Karpas-422 (cell line): Measurements from ENCODE around the gene CCDC107. TPM values are rescaled to one million over a fixed set of nuclear protein-coding genes. Genes with fewer than 3 reads are reported as not detected.
A peak's percentile ranks its signal among the peaks of the same experiment; 100 is the strongest.
"Not testable (repeated sequence)": the region's sequence is repeated elsewhere in the genome, so short reads cannot be mapped to it uniquely, and the experiment has no call there.

ENCODE experiments used
- DNase-seq: peaks from one replicate; pipeline ENCODE4 v3.0.0-alpha.2; 2015
- H2AFZ ChIP-seq: fragments of 200-600 bp; sonication (generic); 2 replicates; pipeline ENCODE4 v1.6.1; 2014; ENCODE audit warnings: antibody characterized with exemption, low read length, mixed read lengths
- H3K27ac ChIP-seq: fragments of 200-600 bp; sonication (generic); 2 replicates; pipeline ENCODE4 v1.5.1; 2014; ENCODE audit warnings: mild to moderate bottlenecking, low read length, moderate library complexity
- H3K27me3 ChIP-seq: fragments of 200-600 bp; sonication (generic); 2 replicates; pipeline ENCODE4 v1.6.1; 2014; ENCODE audit warnings: low read length, mixed read lengths
- H3K36me3 ChIP-seq: fragments of 200-600 bp; sonication (generic); 2 replicates; pipeline ENCODE4 v1.6.1; 2014; ENCODE audit warnings: low read length, mixed read lengths; ENCODE audit not compliant: insufficient read depth
- H3K4me1 ChIP-seq: fragments of 200-600 bp; sonication (generic); 2 replicates; pipeline ENCODE4 v1.6.1; 2014; ENCODE audit warnings: mild to moderate bottlenecking, low read length, mixed read lengths
- H3K4me2 ChIP-seq: fragments of 200-600 bp; sonication (generic); 2 replicates; pipeline ENCODE4 v1.6.1; 2014; ENCODE audit warnings: low read length, low read depth, mild to moderate bottlenecking; ENCODE audit not compliant: poor library complexity, severe bottlenecking
- H3K4me3 ChIP-seq: fragments of 200-600 bp; sonication (generic); 2 replicates; pipeline ENCODE4 v1.5.1; 2014; ENCODE audit warnings: mild to moderate bottlenecking, antibody characterized with exemption, low read length, mixed read lengths
- H3K79me2 ChIP-seq: fragments of 200-600 bp; sonication (generic); 2 replicates; pipeline ENCODE4 v1.6.1; 2014; ENCODE audit warnings: mild to moderate bottlenecking, low read length, mixed read lengths
- H3K9ac ChIP-seq: fragments of 200-600 bp; sonication (generic); 2 replicates; pipeline ENCODE4 v1.6.0; 2014; ENCODE audit warnings: low read length
- H3K9me2 ChIP-seq: fragments of 200-600 bp; sonication (generic), shearing (Covaris generic); replicated peaks from 2 replicates; pipeline ENCODE4 v1.6.0; 2014; ENCODE audit warnings: mild to moderate bottlenecking, low read length, moderate library complexity; ENCODE audit not compliant: insufficient read depth
- H3K9me3 ChIP-seq: fragments of 300-700, 200-600 bp; sonication (generic); 2 replicates; pipeline ENCODE4 v1.6.1; 2014; ENCODE audit warnings: low read length, mixed read lengths
- H4K20me1 ChIP-seq: fragments of 200-600 bp; sonication (generic); 2 replicates; pipeline ENCODE4 v1.6.1; 2014; ENCODE audit warnings: mild to moderate bottlenecking, antibody characterized with exemption, low read length, low read depth; ENCODE audit not compliant: insufficient read depth
- total RNA-seq: library from RNA; depleted of rRNA; stranded (reverse); fragments of >200 nt; shearing (Covaris generic); gene quantifications from 2 replicates; pipeline ENCODE4 v1.2.3, GENCODE V29; 2014; ENCODE audit warnings: low replicate concordance

CCDC107 gene
- total RNA-seq, 1 experiment from 2014 or later = 13.2 TPM

GRCh38 chr9:35629597-35629996 is 28.5 kb upstream of the CCDC107 start:
- Histone ChIP-seq H3K4me2 (no peak overlapping the region), H3K4me3 (no peak overlapping the region), H3K9me2 (no peaks in the 10 kb centered on the region), H3K4me1 (peaks cover 8% of the 10 kb centered on the region), H3K27me3 (no peaks in the 10 kb centered on the region), H3K9me3 (no peaks in the 10 kb centered on the region), H3K36me3 (no peaks in the 10 kb centered on the region), H3K9ac (no peak overlapping the region), H3K79me2 (no peaks in the 10 kb centered on the region), H4K20me1 (no peaks in the 10 kb centered on the region), H3K27ac (no peak overlapping the region), H2AFZ (no peak overlapping the region)
- DNase-seq = no peak

GRCh38 chr9:35635730-35636129 is 22.4 kb upstream of the CCDC107 start:
- H3K27me3 ChIP-seq = no peaks in the 10 kb centered on the region
- no peaks in the 10 kb centered on the region for H3K9me2 ChIP-seq
- no peaks in the 10 kb centered on the region for H3K79me2 ChIP-seq
- H2AFZ ChIP-seq = no peak overlapping the region
- no peak for DNase-seq
- H3K4me3 ChIP-seq = no peak overlapping the region
- H3K9ac ChIP-seq = peak overlapping the region; percentile 20; the same call in 1 of the 2 replicates
- H4K20me1 ChIP-seq = no peaks in the 10 kb centered on the region
- peak overlapping the region; percentile 50 for H3K4me2 ChIP-seq
- H3K9me3 ChIP-seq = no peaks in the 10 kb centered on the region
- peaks cover 29% of the 10 kb centered on the region for H3K4me1 ChIP-seq
- peak overlapping the region; percentile 75 for H3K27ac ChIP-seq
- no peaks in the 10 kb centered on the region for H3K36me3 ChIP-seq

- DNase-seq = peak; percentile 56
- Histone ChIP-seq H3K4me1 (peaks cover 29% of the 10 kb centered on the region), H4K20me1 (no peaks in the 10 kb centered on the region), H3K79me2 (no peaks in the 10 kb centered on the region), H3K9me3 (no peaks in the 10 kb centered on the region), H3K9me2 (no peaks in the 10 kb centered on the region), H3K27ac (peak overlapping the region; percentile 75; the same call in 1 of the 2 replicates), H3K4me2 (peak overlapping the region; percentile 50), H3K4me3 (no peak overlapping the region), H3K9ac (no peak overlapping the region), H3K36me3 (no peaks in the 10 kb centered on the region), H3K27me3 (no peaks in the 10 kb centered on the region), H2AFZ (no peak overlapping the region)
Measured at GRCh38 chr9:35636135-35636876, 21.8 kb upstream of the CCDC107 start.

- not testable (repeated sequence) for H3K9ac ChIP-seq, H3K9me3 ChIP-seq, H3K4me3 ChIP-seq, H4K20me1 ChIP-seq, H3K9me2 ChIP-seq, H2AFZ ChIP-seq, H3K4me2 ChIP-seq, H3K79me2 ChIP-seq, H3K36me3 ChIP-seq, DNase-seq, H3K27ac ChIP-seq, H3K27me3 ChIP-seq
- peaks cover 29% of the 10 kb centered on the region for H3K4me1 ChIP-seq
Measured at GRCh38 chr9:35636877-35637246, 21.2 kb upstream of the CCDC107 start.

- peaks cover 29% of the 10 kb centered on the region for H3K4me1 ChIP-seq
- H3K9ac ChIP-seq, H3K27me3 ChIP-seq, DNase-seq, H4K20me1 ChIP-seq, H2AFZ ChIP-seq, H3K79me2 ChIP-seq, H3K9me2 ChIP-seq, H3K36me3 ChIP-seq, H3K4me2 ChIP-seq, H3K4me3 ChIP-seq, H3K9me3 ChIP-seq, H3K27ac ChIP-seq: not testable (repeated sequence)
Measured at GRCh38 chr9:35637427-35637955, 20.6 kb upstream of the CCDC107 start.

GRCh38 chr9:35638751-35639150 is 19.3 kb upstream of the CCDC107 start:
- H3K79me2 ChIP-seq, H3K27me3 ChIP-seq, H3K9ac ChIP-seq, H3K4me3 ChIP-seq, H3K4me2 ChIP-seq, H2AFZ ChIP-seq, DNase-seq, H3K9me3 ChIP-seq, H3K27ac ChIP-seq, H3K9me2 ChIP-seq, H3K36me3 ChIP-seq, H4K20me1 ChIP-seq: not testable (repeated sequence)
- H3K4me1 ChIP-seq = peaks cover 29% of the 10 kb centered on the region

- H3K27ac ChIP-seq, H2AFZ ChIP-seq, H3K4me2 ChIP-seq, H3K9me2 ChIP-seq, H3K9ac ChIP-seq, DNase-seq, H3K36me3 ChIP-seq, H3K4me3 ChIP-seq, H3K27me3 ChIP-seq, H4K20me1 ChIP-seq, H3K79me2 ChIP-seq, H3K9me3 ChIP-seq: not testable (repeated sequence)
- peaks cover 25% of the 10 kb centered on the region for H3K4me1 ChIP-seq
Measured at GRCh38 chr9:35639225-35639624, 18.9 kb upstream of the CCDC107 start.

- Histone ChIP-seq H4K20me1 (no peaks in the 10 kb centered on the region), H3K27ac (no peak overlapping the region), H2AFZ (no peak overlapping the region), H3K4me2 (no peak overlapping the region), H3K79me2 (no peaks in the 10 kb centered on the region), H3K4me3 (no peak overlapping the region), H3K9ac (no peak overlapping the region), H3K36me3 (no peaks in the 10 kb centered on the region), H3K9me3 (no peaks in the 10 kb centered on the region), H3K27me3 (no peaks in the 10 kb centered on the region), H3K9me2 (no peaks in the 10 kb centered on the region), H3K4me1 (peaks cover 21% of the 10 kb centered on the region)
- no peak for DNase-seq
Measured at GRCh38 chr9:35639631-35640030, 18.5 kb upstream of the CCDC107 start.
